Fibroblast of skin of abdomen (primary cell): ENCODE results near the gene DUS3L. TPM values are rescaled to one million over a fixed set of nuclear protein-coding genes. Genes with fewer than 3 reads are reported as not detected.
A peak's percentile ranks its signal among the peaks of the same experiment; 100 is the strongest.

ENCODE experiments used
- DNase-seq: peaks from one replicate; pipeline ENCODE4 v3.0.0-alpha.2; 2013
- polyA plus RNA-seq, 2 experiments: library from polyadenylated mRNA; unstranded; fragments of 120-200 nt; gene quantifications; one replicate each; pipeline ENCODE4 v1.2.1, GENCODE V29; 2013; ENCODE audit not compliant: insufficient read length in 2 of 2

The DUS3L gene, protein sequence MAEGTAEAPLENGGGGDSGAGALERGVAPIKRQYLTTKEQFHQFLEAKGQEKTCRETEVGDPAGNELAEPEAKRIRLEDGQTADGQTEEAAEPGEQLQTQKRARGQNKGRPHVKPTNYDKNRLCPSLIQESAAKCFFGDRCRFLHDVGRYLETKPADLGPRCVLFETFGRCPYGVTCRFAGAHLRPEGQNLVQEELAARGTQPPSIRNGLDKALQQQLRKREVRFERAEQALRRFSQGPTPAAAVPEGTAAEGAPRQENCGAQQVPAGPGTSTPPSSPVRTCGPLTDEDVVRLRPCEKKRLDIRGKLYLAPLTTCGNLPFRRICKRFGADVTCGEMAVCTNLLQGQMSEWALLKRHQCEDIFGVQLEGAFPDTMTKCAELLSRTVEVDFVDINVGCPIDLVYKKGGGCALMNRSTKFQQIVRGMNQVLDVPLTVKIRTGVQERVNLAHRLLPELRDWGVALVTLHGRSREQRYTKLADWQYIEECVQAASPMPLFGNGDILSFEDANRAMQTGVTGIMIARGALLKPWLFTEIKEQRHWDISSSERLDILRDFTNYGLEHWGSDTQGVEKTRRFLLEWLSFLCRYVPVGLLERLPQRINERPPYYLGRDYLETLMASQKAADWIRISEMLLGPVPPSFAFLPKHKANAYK
- 14.8 TPM for polyA plus RNA-seq (2013, experiment 1 of 2; ENCODE audit: insufficient read length)
- polyA plus RNA-seq (2013, experiment 2 of 2; ENCODE audit: insufficient read length): 15.5 TPM

- DNase-seq: peak; percentile 99
These were observed at the start of gene DUS3L for GRCh38 chr19:5790559-5791520. Gene DUS3L (minus strand): TSS chr19:5791163. CDS start chr19:5791141, 22 bp downstream.

- DNase-seq: no peak
These were observed 48.4 kb upstream of the DUS3L start, which contains the start of gene FUT6 for GRCh38 chr19:5839065-5840017. Gene FUT6 (minus strand): TSS chr19:5839702. CDS start chr19:5832567, 7,135 bp downstream.

GRCh38 chr19:5838353-5839064 lies 47.5 kb upstream of the DUS3L start:
- no peak for DNase-seq

GRCh38 chr19:5837761-5838352 lies 46.9 kb upstream of the DUS3L start:
- no peak for DNase-seq

GRCh38 chr19:5832527-5833216 lies 41.7 kb upstream of the DUS3L start:
- DNase-seq: no peak

GRCh38 chr19:5832061-5832460 lies 41.1 kb upstream of the DUS3L start:
- no peak for DNase-seq

GRCh38 chr19:5831159-5831558 lies 40.2 kb upstream of the DUS3L start:
- DNase-seq: no peak

GRCh38 chr19:5829567-5830310 lies 38.8 kb upstream of the DUS3L start:
- no peak for DNase-seq

- peak; percentile 14 for DNase-seq
These were observed 38.0 kb upstream of the DUS3L start for GRCh38 chr19:5828661-5829566.

GRCh38 chr19:5827891-5828660 lies 37.1 kb upstream of the DUS3L start:
- peak; percentile 94 for DNase-seq

DNA sequence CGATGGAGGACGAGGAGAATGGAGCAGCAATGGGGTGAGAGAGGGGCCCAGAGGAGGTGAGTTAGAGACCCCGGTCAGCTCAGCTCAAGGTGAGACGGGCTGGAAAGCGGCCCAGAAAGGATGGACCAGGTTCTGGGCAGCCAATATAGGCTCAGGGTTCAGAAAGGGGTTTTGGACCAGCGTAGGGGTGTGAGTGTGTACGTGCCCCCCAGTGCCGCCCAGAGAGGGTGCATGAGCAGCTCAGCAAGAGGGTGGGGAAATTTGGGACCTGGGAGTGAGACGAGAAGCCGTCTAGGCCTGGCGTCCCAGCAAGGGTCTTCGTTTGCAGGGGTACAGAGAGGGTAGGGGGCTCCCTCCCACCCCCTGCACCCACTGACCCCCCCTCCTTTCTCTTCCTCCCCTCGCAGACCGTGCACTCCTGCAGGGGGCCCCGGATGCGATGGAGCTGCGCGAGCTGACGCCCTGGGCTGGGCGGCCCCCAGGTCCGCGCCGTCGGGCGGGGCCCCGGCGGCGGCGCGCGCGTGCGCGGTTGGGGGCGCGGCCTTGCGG lies 36.5 kb upstream of the DUS3L start:
- DNase-seq: no peak

GRCh38 chr19:5826531-5827341 lies 35.8 kb upstream of the DUS3L start:
- DNase-seq: peak; percentile 51

GRCh38 chr19:5825178-5825577 lies 34.2 kb upstream of the DUS3L start:
- DNase-seq: no peak

DNA sequence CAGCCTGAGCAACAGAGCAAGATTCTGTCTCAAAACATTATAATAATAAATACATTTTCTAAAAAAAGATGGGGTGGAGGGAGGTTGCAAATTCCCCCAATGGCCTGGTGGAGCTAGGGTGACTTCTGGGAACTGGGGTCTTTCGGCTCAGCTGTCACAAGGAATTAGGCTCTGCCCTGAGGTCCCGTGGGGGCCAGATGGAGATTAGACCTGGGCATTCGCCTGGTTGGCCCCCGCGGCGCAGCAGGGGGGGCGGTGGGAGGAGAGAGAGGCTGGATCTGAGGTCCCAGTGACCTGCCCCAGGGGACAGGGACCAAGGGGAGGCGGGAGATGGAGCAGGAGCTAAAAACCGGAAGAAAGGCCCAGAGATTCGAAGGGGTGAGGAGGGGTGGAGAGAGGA lies 33.8 kb upstream of the DUS3L start:
- no peak for DNase-seq

GRCh38 chr19:5823579-5824281 lies 32.8 kb upstream of the DUS3L start:
- DNase-seq: no peak
